B cell (primary cell): ENCODE results near the gene FMN1.

Source experiments
- EZH2 ChIP-seq: IDR thresholded peaks from 2 replicates; pipeline ENCODE4 v1.6.1; 2012; ENCODE audit warnings: borderline replicate concordance, low read depth, mild to moderate bottlenecking, moderate library complexity, low read length; ENCODE audit not compliant: insufficient read depth, poor library complexity, severe bottlenecking
- TF ChIP-seq, protein P1 (sequence below): fragments of 200-600 bp; IDR thresholded peaks from one replicate; pipeline ENCODE4 v1.8.0; 2022; ENCODE audit warnings: antibody characterized with exemption, mild to moderate bottlenecking

DNA sequence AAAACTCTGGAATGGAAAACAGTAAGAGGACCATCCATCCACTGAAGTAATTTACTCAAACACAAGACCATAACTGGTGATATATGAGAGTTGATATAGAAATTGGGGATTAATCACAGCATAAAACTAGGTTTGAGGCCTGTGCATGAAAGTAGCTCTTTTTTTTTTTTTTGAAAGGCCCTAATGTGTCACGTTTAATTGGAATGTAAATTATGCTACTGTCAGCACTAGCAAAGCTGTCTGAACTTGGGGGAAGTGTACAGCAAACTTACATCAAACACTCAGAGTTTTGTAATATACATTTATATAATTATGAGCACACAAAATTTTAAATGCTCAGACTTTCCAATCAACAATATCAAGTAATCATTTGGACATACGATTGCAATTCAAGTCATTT is 322.6 kb downstream of the FMN1 start:
- TF ChIP-seq, protein P1, sequence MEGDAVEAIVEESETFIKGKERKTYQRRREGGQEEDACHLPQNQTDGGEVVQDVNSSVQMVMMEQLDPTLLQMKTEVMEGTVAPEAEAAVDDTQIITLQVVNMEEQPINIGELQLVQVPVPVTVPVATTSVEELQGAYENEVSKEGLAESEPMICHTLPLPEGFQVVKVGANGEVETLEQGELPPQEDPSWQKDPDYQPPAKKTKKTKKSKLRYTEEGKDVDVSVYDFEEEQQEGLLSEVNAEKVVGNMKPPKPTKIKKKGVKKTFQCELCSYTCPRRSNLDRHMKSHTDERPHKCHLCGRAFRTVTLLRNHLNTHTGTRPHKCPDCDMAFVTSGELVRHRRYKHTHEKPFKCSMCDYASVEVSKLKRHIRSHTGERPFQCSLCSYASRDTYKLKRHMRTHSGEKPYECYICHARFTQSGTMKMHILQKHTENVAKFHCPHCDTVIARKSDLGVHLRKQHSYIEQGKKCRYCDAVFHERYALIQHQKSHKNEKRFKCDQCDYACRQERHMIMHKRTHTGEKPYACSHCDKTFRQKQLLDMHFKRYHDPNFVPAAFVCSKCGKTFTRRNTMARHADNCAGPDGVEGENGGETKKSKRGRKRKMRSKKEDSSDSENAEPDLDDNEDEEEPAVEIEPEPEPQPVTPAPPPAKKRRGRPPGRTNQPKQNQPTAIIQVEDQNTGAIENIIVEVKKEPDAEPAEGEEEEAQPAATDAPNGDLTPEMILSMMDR = no peak
- TF ChIP-seq EZH2 = no peak
